Measurements from ENCODE around the gene POFUT2.

POFUT2 gene

GRCh38 chr21:45331531-45332147, 43.9 kb upstream of the POFUT2 start:
- DNase-seq (ENCODE audit: insufficient read length) (no peak), FAIRE-seq (no peak)
- TF ChIP-seq POLR2A (IDR thresholded peaks at IDR 0.05; ENCODE audit: low read depth, low read length) = no peak
- no peak for TF ChIP-seq TAF1 (IDR thresholded peaks at IDR 0.05; ENCODE audit: borderline replicate concordance, low read depth, low read length)
- TF ChIP-seq POLR2AphosphoS5 (IDR thresholded peaks at IDR 0.05; ENCODE audit: low read depth, low read length) = no peak

- no peak for FAIRE-seq
- TF ChIP-seq POLR2AphosphoS5 (IDR thresholded peaks at IDR 0.05; ENCODE audit: low read depth, low read length) (no peak), TAF1 (IDR thresholded peaks at IDR 0.05; ENCODE audit: borderline replicate concordance, low read depth, low read length) (no peak), POLR2A (IDR thresholded peaks at IDR 0.05; ENCODE audit: low read depth, low read length) (no peak)
These were observed 43.2 kb upstream of the POFUT2 start for GRCh38 chr21:45330851-45331261.

GRCh38 chr21:45330075-45330781, 42.5 kb upstream of the POFUT2 start:
- DNase-seq (ENCODE audit: insufficient read length) = no peak
- FAIRE-seq = no peak
- TF ChIP-seq POLR2A (IDR thresholded peaks at IDR 0.05; ENCODE audit: low read depth, low read length) = no peak
- TF ChIP-seq POLR2AphosphoS5 (IDR thresholded peaks at IDR 0.05; ENCODE audit: low read depth, low read length) = no peak
- no peak for TF ChIP-seq TAF1 (IDR thresholded peaks at IDR 0.05; ENCODE audit: borderline replicate concordance, low read depth, low read length)

More at GRCh38 chr21:45330851-45331261, 43.2 kb upstream of the POFUT2 start:
- DNase-seq (ENCODE audit: insufficient read length) = no peak

- TF ChIP-seq POLR2A (IDR thresholded peaks at IDR 0.05; ENCODE audit: low read depth, low read length) = no peak
- TF ChIP-seq POLR2AphosphoS5 (IDR thresholded peaks at IDR 0.05; ENCODE audit: low read depth, low read length) = no peak
- no peak for TF ChIP-seq TAF1 (IDR thresholded peaks at IDR 0.05; ENCODE audit: borderline replicate concordance, low read depth, low read length)
- DNase-seq (ENCODE audit: insufficient read length) (no peak), FAIRE-seq (no peak)
These were observed 41.8 kb upstream of the POFUT2 start for GRCh38 chr21:45329261-45330074.

- TF ChIP-seq POLR2A (IDR thresholded peaks at IDR 0.05; ENCODE audit: low read depth, low read length) (no peak), TAF1 (IDR thresholded peaks at IDR 0.05; ENCODE audit: borderline replicate concordance, low read depth, low read length) (no peak), POLR2AphosphoS5 (IDR thresholded peaks at IDR 0.05; ENCODE audit: low read depth, low read length) (no peak)
- DNase-seq (ENCODE audit: insufficient read length) = no peak
- FAIRE-seq = no peak
These were observed 40.8 kb upstream of the POFUT2 start for GRCh38 chr21:45328198-45329091.

GRCh38 chr21:45327441-45328197, 39.9 kb upstream of the POFUT2 start:
- no peak for FAIRE-seq
- DNase-seq (ENCODE audit: insufficient read length) = no peak
- no peak for TF ChIP-seq POLR2AphosphoS5 (IDR thresholded peaks at IDR 0.05; ENCODE audit: low read depth, low read length)
- TF ChIP-seq TAF1 (IDR thresholded peaks at IDR 0.05; ENCODE audit: borderline replicate concordance, low read depth, low read length) = no peak
- no peak for TF ChIP-seq POLR2A (IDR thresholded peaks at IDR 0.05; ENCODE audit: low read depth, low read length)

- no peak for FAIRE-seq
- DNase-seq (ENCODE audit: insufficient read length) = no peak
These were observed 39.3 kb upstream of the POFUT2 start for GRCh38 chr21:45326891-45327440.

GRCh38 chr21:45326169-45326851, 38.6 kb upstream of the POFUT2 start:
- DNase-seq (ENCODE audit: insufficient read length) (no peak), FAIRE-seq (no peak)
- no peak for TF ChIP-seq POLR2AphosphoS5 (IDR thresholded peaks at IDR 0.05; ENCODE audit: low read depth, low read length)
- TF ChIP-seq TAF1 (IDR thresholded peaks at IDR 0.05; ENCODE audit: borderline replicate concordance, low read depth, low read length) = no peak
- no peak for TF ChIP-seq POLR2A (IDR thresholded peaks at IDR 0.05; ENCODE audit: low read depth, low read length)

More at GRCh38 chr21:45326891-45327440, 39.3 kb upstream of the POFUT2 start:
- no peak for TF ChIP-seq POLR2AphosphoS5 (IDR thresholded peaks at IDR 0.05; ENCODE audit: low read depth, low read length)
- no peak for TF ChIP-seq POLR2A (IDR thresholded peaks at IDR 0.05; ENCODE audit: low read depth, low read length)
- TF ChIP-seq TAF1 (IDR thresholded peaks at IDR 0.05; ENCODE audit: borderline replicate concordance, low read depth, low read length) = no peak
